Retina (tissue), 1 donor: ENCODE results near the gene LRIG1.

ENCODE experiments used
- DNase-seq: peaks from one replicate; pipeline ENCODE4 v3.0.0-alpha.2; 2016

The LRIG1 gene

DNA sequence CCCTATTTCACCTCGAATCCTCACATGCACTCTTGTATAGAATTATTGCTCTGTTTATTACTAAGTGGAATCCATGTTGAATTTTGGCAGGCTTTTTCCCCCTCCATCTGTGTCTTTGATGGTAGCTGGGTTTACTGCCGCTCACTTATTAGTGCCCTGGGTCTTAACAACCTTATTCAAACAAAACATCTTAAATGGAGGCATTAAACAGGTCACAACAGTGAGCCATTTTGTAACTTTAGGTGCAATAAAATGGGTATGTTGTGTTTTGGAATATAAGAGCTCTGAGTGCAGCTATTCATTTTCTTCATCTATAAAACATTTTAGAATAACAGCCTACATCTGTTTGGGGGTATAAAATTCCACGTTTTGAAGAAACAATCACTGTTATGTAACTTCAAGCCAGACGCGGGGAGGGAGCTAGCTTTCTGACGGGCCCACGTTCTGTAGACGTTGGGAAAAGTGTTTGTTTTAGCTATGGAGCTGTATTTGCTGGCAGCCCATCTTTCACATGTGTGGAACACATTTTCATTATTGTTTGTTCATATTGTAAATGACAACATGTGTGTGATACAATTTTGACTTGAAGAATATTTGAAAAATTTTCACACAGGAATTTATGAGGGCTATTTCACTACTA is 158.0 kb downstream of the LRIG1 start:
- DNase-seq: no peak

DNA sequence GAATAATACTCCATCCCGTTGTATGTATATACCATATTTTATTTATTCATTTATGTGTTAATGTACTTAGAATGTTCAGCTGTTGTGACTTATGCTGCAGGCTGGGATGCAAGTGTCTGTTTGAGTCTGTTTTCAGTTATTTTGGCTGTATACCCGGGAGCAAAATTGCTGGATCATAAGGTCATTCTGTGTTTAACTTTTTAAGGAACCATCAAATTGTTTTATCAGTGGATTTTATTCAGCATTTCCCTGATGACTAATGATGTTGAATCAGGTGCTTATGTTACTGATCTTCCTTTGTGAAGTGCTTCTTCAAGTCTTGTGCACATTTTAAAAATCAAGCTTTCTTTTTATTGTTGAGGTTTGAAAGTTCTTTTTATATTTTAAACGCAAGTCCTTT is 161.9 kb downstream of the LRIG1 start:
- DNase-seq: no peak

DNA sequence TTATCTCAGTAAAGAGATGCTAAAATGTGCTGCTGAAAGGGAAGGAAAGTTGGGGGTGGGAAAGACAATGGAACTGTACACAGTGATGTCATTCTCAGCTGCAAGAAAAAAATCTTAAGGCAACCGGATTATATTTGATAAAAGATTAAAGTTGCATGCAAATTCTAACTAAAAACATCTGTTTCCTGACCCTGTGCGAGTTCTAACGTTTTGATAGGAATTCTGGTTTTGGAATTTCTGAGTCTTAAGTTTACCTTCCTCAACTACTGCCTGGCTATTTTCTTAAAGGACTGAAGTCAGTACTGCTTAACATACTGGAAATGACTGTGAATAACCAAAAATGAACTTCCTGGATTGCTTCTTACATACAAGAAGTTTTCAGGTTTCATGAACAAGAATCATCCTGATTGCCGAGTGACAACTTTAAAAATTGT is 164.5 kb downstream of the LRIG1 start:
- no peak for DNase-seq

DNA sequence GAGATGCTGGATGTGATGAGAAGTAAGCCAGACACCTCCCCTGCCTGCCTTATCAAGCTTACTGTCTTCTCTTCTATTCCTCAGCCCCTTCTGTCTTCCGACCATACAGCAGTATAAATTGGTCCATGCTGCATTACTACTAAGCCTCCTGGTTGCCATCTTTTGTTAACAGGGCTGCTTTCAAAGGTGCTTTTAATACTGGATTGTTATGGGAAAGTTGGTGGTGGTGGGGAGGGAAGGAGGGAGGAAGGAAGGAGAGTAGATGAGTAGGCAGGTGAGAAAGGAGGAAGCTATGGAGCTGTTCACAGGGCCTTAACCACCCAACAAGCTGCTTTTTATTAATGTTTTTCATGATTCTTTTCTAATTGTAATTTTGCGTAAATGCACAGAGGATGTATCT is 165.2 kb downstream of the LRIG1 start:
- no peak for DNase-seq
